GM19463 (cell line): ENCODE data around the gene ENAH.

Experiments used
- ATAC-seq: cut with Tn5 transposase; IDR thresholded peaks from one replicate; pipeline ENCODE4 v1.9.1; 2021; ENCODE audit warnings: mild to moderate bottlenecking, moderate library complexity; ENCODE audit not compliant: unreplicated experiment

ENAH gene

GRCh38 chr1:225610539-225610938, 42.4 kb downstream of the ENAH start:
- no peak for ATAC-seq

GRCh38 chr1:225608014-225608796, 44.7 kb downstream of the ENAH start:
- no peak for ATAC-seq

- ATAC-seq, result no peak
Observed at GRCh38 chr1:225607355-225607754, 45.6 kb downstream of the ENAH start.

GRCh38 chr1:225603538-225604354, 49.2 kb downstream of the ENAH start:
- ATAC-seq, result no peak

- ATAC-seq, result no peak
Observed at GRCh38 chr1:225602590-225603206, 50.2 kb downstream of the ENAH start.

GRCh38 chr1:225601902-225602589, 50.9 kb downstream of the ENAH start:
- ATAC-seq, result no peak

- ATAC-seq, result no peak
Observed at GRCh38 chr1:225598847-225599246, 54.1 kb downstream of the ENAH start.

- ATAC-seq, result no peak
Observed at GRCh38 chr1:225597926-225598575, 54.9 kb downstream of the ENAH start.

- ATAC-seq, result no peak
Observed at GRCh38 chr1:225596736-225597135, 56.2 kb downstream of the ENAH start.

- no peak for ATAC-seq
Observed at GRCh38 chr1:225595974-225596551, 56.9 kb downstream of the ENAH start.

- no peak for ATAC-seq
Observed at GRCh38 chr1:225595452-225595851, 57.5 kb downstream of the ENAH start.

- no peak for ATAC-seq
Observed at GRCh38 chr1:225593414-225593813, 59.5 kb downstream of the ENAH start.

- ATAC-seq, result no peak
Observed at GRCh38 chr1:225592362-225593025, 60.4 kb downstream of the ENAH start.

GRCh38 chr1:225587310-225587709, 65.6 kb downstream of the ENAH start:
- no peak for ATAC-seq

- ATAC-seq, result no peak
Observed at GRCh38 chr1:225581186-225581585, 71.7 kb downstream of the ENAH start.

- ATAC-seq, result no peak
Observed at GRCh38 chr1:225580238-225581099, 72.5 kb downstream of the ENAH start.

- no peak for ATAC-seq
Observed at GRCh38 chr1:225578251-225578977, 74.5 kb downstream of the ENAH start.

GRCh38 chr1:225577241-225577640, 75.7 kb downstream of the ENAH start:
- ATAC-seq, result no peak
